ENCODE data around the gene ERCC2.

- no peak for TF ChIP-seq CTCF (IDR thresholded peaks at IDR 0.05)
- TF ChIP-seq POLR2AphosphoS5 (IDR thresholded peaks at IDR 0.05) = no peak
Measured at GRCh38 chr19:45304141-45304926, 66.0 kb downstream of the ERCC2 start.

Data from transverse colon (tissue), 4 donors.